Inferior parietal cortex (tissue), 1 donor: ENCODE data around the gene ZAP70.

Experiments
- DNase-seq: peaks from one replicate; pipeline ENCODE4 v3.0.0-alpha.2; 2016; ENCODE audit errors: extremely low spot score

The ZAP70 gene

DNA sequence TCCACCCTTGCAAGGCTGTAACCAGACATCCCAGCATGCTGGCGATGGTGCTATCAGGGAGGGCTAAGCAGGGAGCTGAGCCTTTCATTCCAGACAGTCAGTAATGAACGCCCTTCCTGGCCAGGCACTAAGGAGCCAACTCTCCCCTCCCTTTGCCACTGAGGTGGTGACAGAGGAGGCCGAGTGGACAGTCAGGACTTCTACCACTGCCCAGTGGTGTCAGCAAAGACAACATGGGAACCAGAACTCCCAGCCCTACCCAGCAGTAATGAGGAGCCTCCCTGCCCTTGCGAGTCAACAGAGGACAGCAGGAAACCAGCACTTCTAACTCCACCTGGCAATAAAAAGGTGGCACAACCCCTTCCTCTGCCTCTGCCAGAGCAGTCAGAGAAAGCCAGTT is 68.6 kb downstream of the ZAP70 start:
- DNase-seq, result no peak

DNA sequence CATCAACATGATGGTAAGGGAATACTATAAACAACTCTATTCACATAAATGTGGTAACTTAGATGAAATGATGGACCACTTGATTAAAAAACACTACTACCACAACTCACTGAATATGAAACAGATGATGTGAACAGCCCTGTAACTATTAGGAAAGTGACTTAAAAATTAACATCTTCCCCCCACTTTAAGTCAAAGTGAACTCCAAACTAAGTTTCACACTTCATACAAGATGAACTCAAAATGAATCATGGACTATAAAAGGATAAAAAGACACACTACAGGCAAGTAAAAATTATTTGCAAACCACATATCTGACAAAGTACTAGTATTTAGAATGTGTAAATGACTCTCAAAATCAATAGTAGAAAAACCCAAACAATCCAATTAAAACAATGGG is 71.6 kb downstream of the ZAP70 start:
- DNase-seq, result no peak

- DNase-seq, result no peak
Measured at GRCh38 chr2:97785818-97786217, 72.4 kb downstream of the ZAP70 start.

DNA sequence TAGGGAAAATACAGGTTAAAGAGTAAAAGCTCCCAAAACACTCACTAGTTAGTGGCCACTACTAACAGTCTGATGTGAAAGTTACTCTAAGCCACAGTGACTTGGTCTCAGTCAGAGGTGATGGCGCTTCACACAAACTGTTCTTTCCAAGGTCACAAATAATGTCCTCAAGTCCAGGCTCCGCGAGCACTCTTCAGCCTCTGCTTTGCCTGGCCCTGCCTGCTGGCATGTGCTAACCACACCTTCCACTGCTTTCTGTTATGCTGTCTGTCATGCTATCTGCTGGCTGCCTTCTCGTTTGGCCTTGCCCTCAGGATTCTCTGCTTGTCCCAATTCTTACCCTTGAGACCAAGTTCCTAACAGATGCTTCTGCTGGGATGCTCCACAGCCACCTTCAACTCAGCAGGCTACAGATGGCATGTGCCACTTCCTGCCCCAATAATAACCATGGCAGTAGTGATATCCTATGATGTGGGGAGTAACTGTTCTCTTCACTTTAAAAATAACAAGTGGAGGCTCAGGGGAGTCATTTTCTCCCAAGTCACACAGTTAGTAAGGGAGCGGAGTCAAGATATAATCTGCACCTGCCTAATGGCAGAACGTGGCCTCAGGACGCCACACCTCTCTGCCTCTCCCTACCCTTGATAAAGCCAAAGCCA is 75.7 kb downstream of the ZAP70 start:
- DNase-seq, result no peak
